Activated naive CD8-positive, alpha-beta T cell (primary cell): Measurements from ENCODE around the gene RAD17.
"Not testable (repeated sequence)": the region's sequence is repeated elsewhere in the genome, so short reads cannot be mapped to it uniquely, and the experiment has no call there.

ENCODE experiments used
- H3K27ac Mint-ChIP-seq: one replicate; pipeline ENCODE4 v1.8.0; 2021; ENCODE audit warnings: mixed read lengths
- H3K27me3 Mint-ChIP-seq: one replicate; pipeline ENCODE4 v1.8.0; 2021; ENCODE audit warnings: mixed read lengths
- H3K36me3 Mint-ChIP-seq: one replicate; pipeline ENCODE4 v1.8.0; 2021; ENCODE audit warnings: mixed read lengths
- H3K4me1 Mint-ChIP-seq: one replicate; pipeline ENCODE4 v1.8.0; 2021; ENCODE audit warnings: low read depth, mixed read lengths
- H3K4me3 Mint-ChIP-seq: one replicate; pipeline ENCODE4 v1.8.0; 2021; ENCODE audit warnings: mild to moderate bottlenecking, mixed read lengths
- H3K9me3 Mint-ChIP-seq: one replicate; pipeline ENCODE4 v1.8.0; 2021; ENCODE audit warnings: low read depth, mixed read lengths

The RAD17 gene

GRCh38 chr5:69364850-69365249, 4.8 kb upstream of the RAD17 start:
- no peaks in the 10 kb centered on the region for H3K9me3 Mint-ChIP-seq
- H3K4me3 Mint-ChIP-seq, result no peak overlapping the region
- no peaks in the 10 kb centered on the region for H3K27me3 Mint-ChIP-seq
- H3K27ac Mint-ChIP-seq, result peak overlapping the region; percentile 41
- H3K36me3 Mint-ChIP-seq, result peaks cover 3% of the 10 kb centered on the region
- H3K4me1 Mint-ChIP-seq, result peaks cover 38% of the 10 kb centered on the region

GRCh38 chr5:69367697-69368279, 1.8 kb upstream of the RAD17 start:
- Mint-ChIP-seq H3K27ac (peak overlapping the region; percentile 98), H3K4me3 (peak overlapping the region; percentile 97), H3K9me3 (no peaks in the 10 kb centered on the region), H3K4me1 (peaks cover 49% of the 10 kb centered on the region), H3K36me3 (peaks cover 3% of the 10 kb centered on the region), H3K27me3 (no peaks in the 10 kb centered on the region)

GRCh38 chr5:69368458-69369339, 919 bp upstream of the RAD17 start:
- H3K9me3 Mint-ChIP-seq, result no peaks in the 10 kb centered on the region
- H3K27ac Mint-ChIP-seq, result peak overlapping the region; percentile 98
- H3K27me3 Mint-ChIP-seq, result no peaks in the 10 kb centered on the region
- H3K4me1 Mint-ChIP-seq, result peaks cover 47% of the 10 kb centered on the region
- peak overlapping the region; percentile 97 for H3K4me3 Mint-ChIP-seq
- peaks cover 3% of the 10 kb centered on the region for H3K36me3 Mint-ChIP-seq

- not testable (repeated sequence) for H3K27me3 Mint-ChIP-seq, H3K36me3 Mint-ChIP-seq, H3K9me3 Mint-ChIP-seq
- H3K4me1 Mint-ChIP-seq, result peaks cover 36% of the 10 kb centered on the region
- H3K4me3 Mint-ChIP-seq, result peak overlapping the region; percentile 93
- H3K27ac Mint-ChIP-seq, result peak overlapping the region; percentile 95
Observed at GRCh38 chr5:69370335-69370734, 717 bp downstream of the RAD17 start.

- no peaks in the 10 kb centered on the region for H3K27me3 Mint-ChIP-seq
- no peak overlapping the region for H3K4me3 Mint-ChIP-seq
- H3K9me3 Mint-ChIP-seq, result no peaks in the 10 kb centered on the region
- H3K27ac Mint-ChIP-seq, result no peak overlapping the region
- H3K36me3 Mint-ChIP-seq, result no peaks in the 10 kb centered on the region
- H3K4me1 Mint-ChIP-seq, result peaks cover 21% of the 10 kb centered on the region
Observed at GRCh38 chr5:69372394-69372793, 2.8 kb downstream of the RAD17 start.

- peaks cover 13% of the 10 kb centered on the region for H3K4me1 Mint-ChIP-seq
- no peak overlapping the region for H3K27ac Mint-ChIP-seq
- no peaks in the 10 kb centered on the region for H3K36me3 Mint-ChIP-seq
- no peaks in the 10 kb centered on the region for H3K27me3 Mint-ChIP-seq
- H3K4me3 Mint-ChIP-seq, result no peak overlapping the region
- no peaks in the 10 kb centered on the region for H3K9me3 Mint-ChIP-seq
Observed at GRCh38 chr5:69374911-69375446, 5.4 kb downstream of the RAD17 start.

- Mint-ChIP-seq H3K27ac (no peak overlapping the region), H3K9me3 (no peaks in the 10 kb centered on the region), H3K27me3 (no peaks in the 10 kb centered on the region), H3K4me1 (no peaks in the 10 kb centered on the region), H3K4me3 (no peak overlapping the region), H3K36me3 (no peaks in the 10 kb centered on the region)
Observed at GRCh38 chr5:69378376-69378775, 8.8 kb downstream of the RAD17 start.

- H3K4me3 Mint-ChIP-seq, result no peak overlapping the region
- no peaks in the 10 kb centered on the region for H3K4me1 Mint-ChIP-seq
- H3K36me3 Mint-ChIP-seq, result peaks cover 19% of the 10 kb centered on the region
- no peak overlapping the region for H3K27ac Mint-ChIP-seq
- H3K9me3 Mint-ChIP-seq, result no peaks in the 10 kb centered on the region
- no peaks in the 10 kb centered on the region for H3K27me3 Mint-ChIP-seq
Observed at GRCh38 chr5:69404659-69405330, 35.2 kb downstream of the RAD17 start.

GRCh38 chr5:69414885-69415583, 45.4 kb downstream of the RAD17 start, which contains the start of gene MARVELD2:
TSS of gene MARVELD2 (plus strand) at chr5:69415116. CDS start at chr5:69419386, 4,270 bp downstream.
- Mint-ChIP-seq H3K27ac (peak within 1 kb of the TSS; percentile 25), H3K4me1 (peaks cover 12% of the 10 kb centered on the region), H3K9me3 (no peaks in the 10 kb centered on the region), H3K36me3 (peaks cover 11% of the 10 kb centered on the region), H3K27me3 (no peaks in the 10 kb centered on the region), H3K4me3 (peak within 1 kb of the TSS; percentile 81)

GRCh38 chr5:69415584-69415958, 46.0 kb downstream of the RAD17 start:
- Mint-ChIP-seq H3K36me3 (peaks cover 11% of the 10 kb centered on the region), H3K9me3 (no peaks in the 10 kb centered on the region), H3K4me3 (peak overlapping the region; percentile 79), H3K27me3 (no peaks in the 10 kb centered on the region), H3K27ac (no peak overlapping the region), H3K4me1 (peaks cover 12% of the 10 kb centered on the region)

- no peaks in the 10 kb centered on the region for H3K27me3 Mint-ChIP-seq
- peaks cover 11% of the 10 kb centered on the region for H3K36me3 Mint-ChIP-seq
- peaks cover 12% of the 10 kb centered on the region for H3K4me1 Mint-ChIP-seq
- H3K27ac Mint-ChIP-seq, result no peak overlapping the region
- H3K9me3 Mint-ChIP-seq, result no peaks in the 10 kb centered on the region
- peak overlapping the region; percentile 79 for H3K4me3 Mint-ChIP-seq
Observed at GRCh38 chr5:69416180-69416579, 46.6 kb downstream of the RAD17 start.

GRCh38 chr5:69416699-69417098, 47.1 kb downstream of the RAD17 start:
- Mint-ChIP-seq H3K27me3 (no peaks in the 10 kb centered on the region), H3K9me3 (no peaks in the 10 kb centered on the region), H3K27ac (no peak overlapping the region), H3K4me1 (peaks cover 12% of the 10 kb centered on the region), H3K4me3 (peak overlapping the region; percentile 15), H3K36me3 (peaks cover 7% of the 10 kb centered on the region)

- H3K4me1 Mint-ChIP-seq, result peaks cover 12% of the 10 kb centered on the region
- H3K27me3 Mint-ChIP-seq, result no peaks in the 10 kb centered on the region
- no peak overlapping the region for H3K27ac Mint-ChIP-seq
- H3K4me3 Mint-ChIP-seq, result no peak overlapping the region
- H3K9me3 Mint-ChIP-seq, result no peaks in the 10 kb centered on the region
- peaks cover 8% of the 10 kb centered on the region for H3K36me3 Mint-ChIP-seq
Observed at GRCh38 chr5:69418554-69418953, 48.9 kb downstream of the RAD17 start.

GRCh38 chr5:69431424-69432303, 62.0 kb downstream of the RAD17 start:
- Mint-ChIP-seq H3K27me3 (no peaks in the 10 kb centered on the region), H3K27ac (no peak overlapping the region), H3K4me3 (no peak overlapping the region), H3K9me3 (no peaks in the 10 kb centered on the region), H3K4me1 (no peaks in the 10 kb centered on the region), H3K36me3 (peaks cover 6% of the 10 kb centered on the region)
